HG03354 (cell line): ENCODE results near the gene MBD3L5.
"Not testable (repeated sequence)": the region's sequence is repeated elsewhere in the genome, so short reads cannot be mapped to it uniquely, and the experiment has no call there.

Source experiments
- ATAC-seq: cut with Tn5 transposase; IDR thresholded peaks from one replicate; pipeline ENCODE4 v1.9.1; 2021; ENCODE audit warnings: mild to moderate bottlenecking; ENCODE audit not compliant: unreplicated experiment, poor library complexity, severe bottlenecking

Gene MBD3L5

GRCh38 chr19:7030278-7030677 lies at the start of gene MBD3L5:
TSS of gene MBD3L5 (plus strand) at chr19:7030578. CDS start at chr19:7030612, 34 bp downstream.
- ATAC-seq, result not testable (repeated sequence)

- no peak for ATAC-seq
Measured at GRCh38 chr19:6983448-6983847, 46.9 kb upstream of the MBD3L5 start.

DNA sequence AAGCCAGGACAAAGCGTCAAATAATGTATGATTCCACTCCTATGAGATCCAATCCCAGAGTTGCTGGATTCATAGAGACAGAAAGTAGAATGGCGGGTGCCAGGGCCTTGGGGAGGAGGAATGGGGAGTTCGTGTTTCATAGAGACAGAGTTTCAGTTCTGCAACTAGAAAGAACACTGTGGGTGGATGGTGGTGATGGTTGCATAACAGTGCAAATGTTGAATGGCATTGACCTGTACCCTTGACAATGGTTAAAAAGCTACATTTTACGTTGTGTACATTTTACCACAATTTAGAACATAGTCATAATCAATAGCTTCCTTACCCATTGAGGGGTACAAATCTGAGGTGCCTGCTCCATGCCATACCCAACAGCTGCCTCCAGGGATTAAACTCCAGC lies 42.5 kb upstream of the MBD3L5 start:
- no peak for ATAC-seq

DNA sequence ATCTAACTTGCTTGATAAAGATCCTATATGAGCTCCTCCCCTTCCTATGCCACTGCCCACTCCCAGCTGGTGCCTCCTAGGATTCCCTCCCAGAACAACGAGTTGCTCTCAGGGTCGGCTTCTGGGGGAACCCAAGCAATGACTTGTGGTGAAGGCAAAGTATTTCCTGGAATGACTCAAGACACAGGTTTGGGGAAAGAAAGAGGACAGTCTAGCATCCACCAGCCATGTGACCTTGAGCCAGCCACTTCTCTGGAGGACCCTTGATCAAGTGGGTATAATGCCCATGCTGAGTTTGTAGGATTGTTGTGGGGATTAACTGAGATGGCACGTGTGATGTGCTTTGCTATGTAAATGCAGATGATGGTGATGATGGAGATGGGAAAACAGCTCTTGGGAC lies 42.1 kb upstream of the MBD3L5 start:
- ATAC-seq, result no peak

DNA sequence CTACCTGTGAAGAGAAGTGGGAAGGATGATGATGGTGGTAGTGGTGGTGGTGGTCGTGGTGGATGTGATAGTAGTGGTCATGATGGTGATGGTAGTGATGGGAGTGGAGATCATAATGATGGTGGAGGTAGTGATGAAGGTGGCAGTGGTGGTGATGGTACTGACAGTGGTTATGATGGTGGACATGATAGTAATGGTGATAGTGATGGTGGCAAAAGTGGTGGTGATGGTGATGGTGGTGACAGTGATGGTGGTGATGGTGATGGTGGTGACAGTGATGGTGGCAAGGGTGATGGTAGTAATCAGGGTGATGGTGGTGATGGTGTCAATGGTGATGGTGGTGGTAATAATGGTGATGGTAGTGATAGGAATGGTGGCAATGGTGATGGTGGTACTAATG lies 35.3 kb upstream of the MBD3L5 start:
- ATAC-seq, result no peak

DNA sequence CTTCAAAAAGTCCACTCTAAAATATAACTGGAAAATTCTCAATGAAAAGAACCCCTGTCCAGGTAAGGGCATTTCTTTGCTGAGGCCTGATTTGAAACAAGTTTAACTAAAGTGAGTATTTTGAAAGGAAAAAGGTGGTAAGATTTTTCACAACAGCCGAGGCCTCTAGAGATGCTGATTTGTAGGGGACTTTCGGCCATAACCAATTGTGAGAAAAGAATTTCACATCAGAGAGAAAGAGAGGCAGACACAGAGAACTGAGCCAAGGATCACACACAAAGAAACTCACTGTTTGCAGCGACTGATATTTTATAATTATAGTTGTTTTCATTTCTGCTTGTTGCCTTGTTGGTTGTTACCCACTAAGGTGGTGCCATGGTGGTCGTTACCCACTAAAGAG lies 33.6 kb upstream of the MBD3L5 start:
- no peak for ATAC-seq

DNA sequence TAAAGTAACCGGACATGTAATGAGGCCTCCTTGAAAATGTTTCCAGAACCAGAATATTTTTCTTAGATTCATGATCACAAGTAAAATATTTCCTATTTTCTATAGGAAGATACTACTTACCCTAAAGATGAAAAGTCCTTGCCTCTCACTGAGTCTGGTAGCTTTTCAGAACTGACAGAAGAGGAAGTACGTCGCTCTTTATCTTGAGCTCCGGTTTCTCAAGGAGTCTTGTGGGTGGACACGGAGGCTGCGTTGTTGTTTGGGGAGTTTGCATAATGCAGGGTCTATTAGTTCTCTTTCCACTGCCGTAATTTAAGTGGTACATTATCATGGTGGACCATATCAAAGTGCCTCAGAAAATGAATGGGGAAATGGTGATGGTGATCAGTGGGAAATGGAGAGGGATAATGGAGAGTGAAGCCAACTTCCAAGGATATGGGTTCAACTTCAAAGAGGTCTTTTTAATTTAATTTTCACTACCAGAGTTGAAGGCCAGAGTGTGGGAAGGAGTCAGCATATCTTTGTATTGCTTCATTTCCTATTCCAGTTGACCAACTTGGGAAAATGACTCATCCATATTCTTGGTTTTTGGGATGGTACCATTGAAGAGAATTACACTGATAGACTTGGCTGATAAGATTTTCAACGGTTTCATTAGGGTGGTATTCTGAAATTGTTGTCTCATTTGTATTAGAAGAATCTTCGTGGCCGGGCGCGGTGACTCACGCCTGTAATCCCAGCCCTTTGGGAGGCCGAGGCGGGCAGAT lies 32.5 kb upstream of the MBD3L5 start:
- no peak for ATAC-seq

GRCh38 chr19:6999933-7000332 lies 30.4 kb upstream of the MBD3L5 start:
- ATAC-seq, result no peak

DNA sequence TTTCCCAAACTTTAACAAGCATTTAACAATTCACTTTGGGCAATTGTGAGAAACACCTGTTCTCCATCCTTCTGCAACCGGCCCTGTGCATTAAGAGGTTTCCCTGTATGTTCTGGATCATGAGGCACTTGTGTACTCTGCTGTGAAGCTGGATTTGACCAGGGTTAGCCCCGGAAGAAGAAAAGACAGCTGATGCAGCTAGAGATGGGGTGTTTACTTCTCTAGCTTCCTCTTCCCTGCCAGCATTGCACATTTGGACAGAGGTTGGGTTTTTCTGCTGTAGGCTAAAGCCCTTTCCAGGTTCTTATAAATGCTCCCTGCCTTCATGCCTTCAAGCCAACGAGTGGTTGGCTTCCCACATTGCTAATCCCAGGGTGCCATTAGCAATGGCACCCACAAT lies 30.0 kb upstream of the MBD3L5 start:
- no peak for ATAC-seq

GRCh38 chr19:7000816-7001215 lies 29.6 kb upstream of the MBD3L5 start:
- ATAC-seq, result no peak

DNA sequence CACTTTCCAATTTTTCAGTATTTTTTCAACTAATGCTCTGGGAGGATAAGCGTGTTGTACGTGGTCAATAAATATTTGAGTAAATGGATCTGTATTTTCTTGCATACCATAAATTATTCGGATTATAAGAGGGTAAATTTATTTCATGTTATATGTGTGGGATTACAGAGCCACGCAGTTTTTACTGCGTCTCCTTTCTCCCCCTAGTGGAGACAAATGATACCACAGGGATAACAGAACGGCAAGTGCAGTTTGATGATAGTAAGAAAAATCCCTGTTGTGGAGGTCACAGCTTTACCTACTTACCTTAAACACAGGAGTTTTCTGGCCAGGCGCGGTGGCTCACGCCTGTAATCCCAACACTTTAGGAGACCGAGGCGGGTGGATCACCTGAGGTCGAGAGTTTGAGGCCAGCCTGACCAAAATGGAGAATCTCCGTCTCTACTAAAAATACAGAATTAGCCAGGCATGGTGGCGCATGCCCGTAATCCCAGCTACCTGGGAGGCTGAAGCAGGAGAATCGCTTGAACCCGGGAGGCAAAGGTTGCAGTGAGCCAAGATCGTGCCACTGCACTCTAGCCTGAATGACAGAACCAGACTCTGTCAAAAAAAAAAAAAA lies 26.0 kb upstream of the MBD3L5 start:
- no peak for ATAC-seq

- no peak for ATAC-seq
Measured at GRCh38 chr19:7006135-7006704, 24.2 kb upstream of the MBD3L5 start.

GRCh38 chr19:7007859-7008258 lies 22.5 kb upstream of the MBD3L5 start:
- no peak for ATAC-seq

- no peak for ATAC-seq
Measured at GRCh38 chr19:7010722-7011593, 19.4 kb upstream of the MBD3L5 start.

DNA sequence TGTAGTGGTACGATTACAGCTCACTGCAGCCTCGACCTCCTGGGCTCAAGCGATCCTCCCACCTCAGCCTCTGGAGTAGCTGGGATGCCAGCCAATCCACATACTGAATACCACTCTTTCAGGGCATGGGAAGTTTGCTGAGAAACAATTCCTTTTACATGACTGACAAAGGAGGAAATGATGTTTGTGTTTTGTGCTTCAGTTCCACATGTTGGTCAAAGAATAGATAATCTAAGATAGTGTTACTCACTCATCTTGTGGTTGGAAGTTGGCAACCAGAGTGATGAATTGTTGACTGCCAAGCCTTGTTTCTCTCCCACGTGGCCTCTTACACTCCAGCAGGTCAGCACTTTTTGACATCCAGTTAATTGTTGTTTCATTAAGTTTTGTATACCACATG lies 16.7 kb upstream of the MBD3L5 start:
- ATAC-seq, result no peak

GRCh38 chr19:7018828-7019227 lies 11.6 kb upstream of the MBD3L5 start:
- ATAC-seq, result no peak

DNA sequence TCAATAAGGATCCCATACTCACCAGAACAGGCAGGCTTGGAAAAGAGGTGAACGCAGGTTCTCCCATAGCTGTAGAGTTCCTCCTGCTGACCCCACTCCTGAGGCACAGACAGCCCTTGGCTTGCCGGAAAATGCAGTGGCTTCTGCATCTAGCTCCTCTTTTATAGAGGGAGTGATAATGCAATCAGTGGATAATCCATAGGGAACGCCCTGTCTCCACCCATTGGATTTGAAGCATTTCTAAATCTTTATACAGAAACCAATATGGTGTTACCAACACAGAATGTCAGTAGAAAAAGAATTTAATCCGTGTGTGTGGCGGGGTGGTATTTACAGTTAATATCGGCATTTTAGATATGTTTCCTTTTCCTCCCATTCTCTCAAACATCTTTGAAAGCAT lies 9.0 kb upstream of the MBD3L5 start, which contains the start of gene MBD3L2B:
Gene MBD3L2B, minus strand, starts transcription at position 101 of the 400 bp plus-strand sequence. Its CDS starts 34 bp downstream, at position 67.
- not testable (repeated sequence) for ATAC-seq

- ATAC-seq, result not testable (repeated sequence)
Measured at GRCh38 chr19:7028790-7029189, 1.6 kb upstream of the MBD3L5 start.

DNA sequence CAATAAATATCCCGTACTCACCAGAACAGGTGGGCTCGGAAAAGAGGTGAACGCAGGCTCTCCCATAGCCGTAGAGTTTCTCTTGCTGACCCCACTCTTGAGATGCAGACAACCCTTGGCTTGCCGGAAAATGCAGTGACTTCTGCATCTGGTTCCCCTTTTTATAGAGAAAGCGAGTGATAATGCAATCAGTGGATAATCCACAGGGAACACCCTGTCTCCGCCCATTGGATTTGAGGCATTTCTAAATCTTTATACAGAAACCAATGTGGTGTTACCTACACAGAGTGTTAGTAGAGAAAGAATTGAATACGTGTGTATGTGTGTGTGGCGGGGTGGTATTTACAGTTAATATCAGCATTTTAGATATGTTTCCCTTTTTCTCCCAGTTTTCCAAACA lies 9.7 kb downstream of the MBD3L5 start, which contains the start of gene MBD3L4:
Gene MBD3L4, minus strand, starts transcription at position 101 of the 400 bp plus-strand sequence. Its CDS starts 35 bp downstream, at position 66.
- not testable (repeated sequence) for ATAC-seq

DNA sequence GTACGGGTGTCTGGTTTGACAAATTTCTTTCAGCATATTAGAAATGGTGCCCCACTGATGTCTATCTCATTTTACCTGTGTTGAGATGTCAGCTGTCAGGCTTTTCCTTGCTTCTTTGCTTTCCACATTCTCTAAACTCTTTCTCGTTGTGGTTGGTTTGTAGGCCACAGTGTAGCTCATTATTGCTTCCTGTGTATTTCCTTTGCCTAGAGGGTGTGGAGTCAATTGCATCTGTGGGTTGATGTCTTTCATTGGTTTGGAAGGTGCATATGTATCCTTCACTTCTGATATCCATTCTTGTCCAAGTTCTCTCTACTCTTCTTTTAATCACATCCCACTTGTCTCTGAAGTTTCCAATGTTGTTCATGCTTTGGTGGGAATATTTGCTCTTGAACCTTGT lies 11.2 kb downstream of the MBD3L5 start:
- ATAC-seq, result not testable (repeated sequence)
